HG02885 (cell line): Measurements from ENCODE around the gene CSNK1A1.

ENCODE experiments used
- ATAC-seq: cut with Tn5 transposase; IDR thresholded peaks from one replicate; pipeline ENCODE4 v1.9.1; 2021; ENCODE audit warnings: mild to moderate bottlenecking; ENCODE audit not compliant: unreplicated experiment, poor library complexity

Gene CSNK1A1

DNA sequence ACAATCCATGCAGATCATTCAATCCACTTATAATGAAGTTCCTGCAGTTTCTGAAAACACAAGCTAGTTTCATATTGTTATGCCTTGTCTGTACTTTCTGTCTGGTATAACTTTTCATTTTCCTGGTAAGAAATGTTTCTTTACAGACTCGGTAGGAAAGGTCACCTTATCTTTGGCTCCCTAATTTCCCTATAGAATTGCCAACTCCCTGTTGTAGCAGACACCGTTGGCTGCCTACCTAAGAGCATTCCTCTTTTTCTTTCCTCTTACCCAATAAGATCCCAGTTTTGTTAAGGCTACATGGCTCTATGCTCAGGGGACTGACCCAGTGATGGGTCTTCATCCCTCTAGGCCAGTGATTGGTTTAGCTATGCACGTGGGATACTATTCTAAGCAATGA is 23.9 kb upstream of the CSNK1A1 start:
- ATAC-seq = no peak

DNA sequence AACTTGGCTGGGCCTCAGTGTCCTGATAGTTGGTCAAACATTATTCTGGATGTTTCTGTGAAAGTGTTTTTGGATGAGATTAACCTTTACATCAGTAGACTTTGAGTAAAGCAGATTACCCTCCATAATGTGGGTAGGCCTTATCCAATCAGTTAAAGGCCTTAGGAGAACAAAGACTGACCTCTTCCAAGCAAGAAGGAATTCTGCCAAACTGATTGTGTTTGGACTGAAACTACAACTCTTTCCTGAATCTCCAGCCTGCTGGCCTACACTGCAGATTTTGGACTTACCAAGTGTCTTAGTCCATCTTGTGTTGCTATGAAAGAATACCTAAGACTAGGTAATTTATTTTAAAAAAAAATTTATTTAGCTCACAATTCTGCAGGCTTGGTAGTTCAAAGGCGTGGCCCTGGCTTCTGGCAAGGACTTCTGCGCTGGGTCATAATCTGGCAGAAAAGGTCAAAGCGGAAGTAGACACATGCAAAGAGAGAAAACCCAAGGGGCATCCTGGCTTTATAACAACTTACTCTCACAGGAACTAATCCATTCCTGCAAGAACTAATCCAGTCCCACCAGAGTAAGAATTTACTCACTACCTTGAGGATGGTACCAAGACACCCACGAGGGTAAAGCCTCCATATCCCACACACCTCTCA is 21.5 kb upstream of the CSNK1A1 start:
- ATAC-seq = no peak

DNA sequence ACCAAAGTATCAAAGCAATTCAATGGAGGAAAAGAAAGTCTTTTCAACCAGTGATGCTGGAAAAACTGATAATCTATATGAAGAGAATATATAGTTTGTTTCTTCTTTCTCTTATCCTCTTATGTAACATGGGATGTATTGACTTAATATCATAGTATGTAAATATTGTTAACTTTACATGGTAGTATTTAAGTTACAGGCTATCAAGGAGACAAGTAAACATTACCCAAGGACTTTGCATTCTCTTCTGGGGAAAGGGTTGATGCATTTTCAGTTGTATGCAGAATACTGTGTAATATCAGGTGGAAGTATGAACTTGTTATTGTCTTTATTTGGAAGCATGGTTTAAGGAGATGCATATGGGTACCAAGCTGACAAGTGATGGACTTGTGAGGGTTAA is 20.9 kb upstream of the CSNK1A1 start:
- ATAC-seq = no peak

DNA sequence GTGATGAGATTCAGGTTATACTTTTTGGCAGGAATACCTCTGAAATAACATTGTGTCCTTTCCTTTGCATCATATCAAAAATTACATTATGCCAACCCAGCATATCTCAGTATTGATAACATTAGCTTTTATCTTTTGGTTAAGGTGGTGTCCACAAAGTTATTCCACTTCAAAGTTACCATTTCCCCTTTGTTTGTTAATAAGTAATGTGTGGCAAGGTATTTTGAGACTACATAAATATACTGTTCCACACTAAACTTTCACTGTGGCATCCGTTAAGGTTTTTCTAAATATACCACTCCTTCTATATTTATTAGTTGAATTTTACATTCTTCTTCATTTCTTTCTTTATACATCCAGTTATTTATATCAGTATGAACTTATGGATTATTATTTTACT is 16.0 kb upstream of the CSNK1A1 start:
- no peak for ATAC-seq

DNA sequence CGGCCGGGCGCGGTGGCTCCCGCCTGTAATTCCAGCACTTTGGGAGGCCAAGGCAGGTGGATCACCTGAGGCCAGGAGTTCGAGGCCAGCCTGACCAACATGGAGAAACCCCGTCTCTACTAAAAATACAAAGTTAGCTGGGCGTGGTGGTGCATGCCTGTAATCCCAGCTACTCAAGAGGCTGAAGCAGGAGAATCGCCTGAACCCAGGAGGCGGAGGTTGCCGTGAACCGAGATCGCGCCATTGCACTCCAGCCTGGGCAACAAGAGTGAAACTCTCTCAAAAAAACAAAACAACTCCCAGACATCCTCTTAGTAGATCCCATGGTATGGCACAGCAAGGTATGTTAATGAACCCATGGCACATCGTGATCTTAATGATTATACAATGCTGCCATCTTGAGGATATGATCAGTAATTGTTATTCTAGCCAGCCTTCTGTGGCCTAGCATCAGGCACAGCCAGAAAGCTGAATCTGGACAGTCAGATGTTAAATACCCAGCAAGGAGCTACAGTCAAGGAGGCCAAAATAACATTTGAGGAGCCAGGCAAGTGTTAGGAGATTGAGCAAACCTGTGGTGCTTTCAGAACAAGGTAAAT is 13.4 kb upstream of the CSNK1A1 start:
- ATAC-seq = peak; percentile 93

DNA sequence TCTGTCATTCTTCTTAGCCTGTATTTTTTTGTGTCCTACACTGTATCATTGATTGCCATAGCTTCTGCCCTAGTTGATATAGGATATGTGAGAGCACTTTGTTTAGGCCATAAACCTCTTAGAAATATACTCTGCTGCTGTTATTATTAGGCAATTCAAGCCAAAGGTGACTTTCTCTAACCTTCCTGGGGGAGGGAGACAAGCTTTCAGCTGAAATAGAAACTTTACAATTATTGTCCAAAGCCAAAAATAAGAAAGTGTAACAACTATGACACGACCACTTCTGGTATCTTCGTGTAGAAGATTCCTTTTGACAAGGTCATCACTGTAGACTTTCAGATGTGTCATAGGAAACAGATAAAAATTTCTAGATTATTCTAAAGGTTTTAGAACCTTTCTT is 12.2 kb upstream of the CSNK1A1 start:
- ATAC-seq = no peak

DNA sequence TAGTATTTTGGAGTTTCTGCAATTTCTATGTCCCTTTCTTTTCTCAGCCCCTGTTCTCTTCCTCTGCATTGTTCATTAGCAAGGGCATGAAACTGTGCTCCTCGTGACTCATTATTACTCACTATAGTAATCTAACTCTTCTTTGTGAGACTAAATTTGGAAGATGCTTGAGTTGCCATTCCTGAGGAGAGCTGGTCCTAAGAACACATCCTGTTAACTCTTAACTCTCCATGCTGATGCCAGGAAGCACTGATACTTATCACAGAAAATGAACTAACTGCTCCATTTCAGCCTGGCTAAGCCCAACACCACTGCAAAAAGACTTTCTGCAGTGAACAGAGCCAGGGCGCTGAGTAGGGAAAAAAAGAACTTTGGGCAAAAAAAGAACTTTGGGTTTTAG is 10.6 kb upstream of the CSNK1A1 start:
- no peak for ATAC-seq

DNA sequence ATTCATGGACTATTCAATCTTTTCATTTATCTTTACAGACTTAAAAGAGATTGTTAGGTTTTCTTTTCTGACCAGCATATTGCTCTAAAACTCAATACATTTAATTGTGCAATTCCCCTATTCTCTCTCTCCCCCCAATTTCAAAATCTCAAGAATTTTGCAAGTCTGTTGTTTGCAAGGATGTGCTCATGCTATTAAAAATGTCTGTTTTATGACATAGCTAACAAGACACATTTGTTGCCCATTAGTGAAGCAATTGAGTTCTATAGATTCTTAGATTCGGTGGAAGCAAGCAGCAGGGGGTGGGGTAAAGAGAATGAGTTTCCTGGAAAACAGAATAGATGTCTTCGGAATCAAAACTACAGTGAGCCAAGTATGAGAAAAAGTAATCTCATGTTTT is 8.5 kb upstream of the CSNK1A1 start:
- no peak for ATAC-seq

DNA sequence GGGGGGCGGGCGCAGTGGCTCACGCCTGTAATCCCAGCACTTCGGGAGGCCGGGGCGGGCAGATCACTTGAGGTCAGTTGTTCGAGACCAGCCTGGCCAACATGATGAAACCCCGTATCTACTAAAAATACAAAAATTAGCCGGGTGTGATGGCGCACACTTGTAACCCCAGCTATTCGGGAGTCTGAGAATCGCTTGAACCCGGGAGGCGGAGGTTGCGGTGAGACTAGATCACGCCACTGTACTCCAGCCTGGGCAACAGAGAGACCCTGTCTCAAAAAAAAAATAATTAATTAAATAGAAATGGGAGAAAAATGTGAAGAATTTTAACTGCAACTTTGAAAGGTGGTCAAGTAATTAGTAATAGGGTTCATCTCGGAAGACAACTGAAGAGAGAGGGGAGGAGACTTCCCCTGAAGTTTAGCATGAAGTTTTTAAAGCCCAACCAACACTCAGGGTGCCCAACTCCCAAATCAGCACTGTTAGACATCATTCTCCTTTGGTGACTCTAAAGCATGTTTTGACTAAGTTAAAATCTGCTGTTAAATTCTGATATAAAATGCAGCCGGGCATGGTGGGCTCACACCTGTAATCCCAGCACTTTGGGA is 1.4 kb upstream of the CSNK1A1 start:
- no peak for ATAC-seq

DNA sequence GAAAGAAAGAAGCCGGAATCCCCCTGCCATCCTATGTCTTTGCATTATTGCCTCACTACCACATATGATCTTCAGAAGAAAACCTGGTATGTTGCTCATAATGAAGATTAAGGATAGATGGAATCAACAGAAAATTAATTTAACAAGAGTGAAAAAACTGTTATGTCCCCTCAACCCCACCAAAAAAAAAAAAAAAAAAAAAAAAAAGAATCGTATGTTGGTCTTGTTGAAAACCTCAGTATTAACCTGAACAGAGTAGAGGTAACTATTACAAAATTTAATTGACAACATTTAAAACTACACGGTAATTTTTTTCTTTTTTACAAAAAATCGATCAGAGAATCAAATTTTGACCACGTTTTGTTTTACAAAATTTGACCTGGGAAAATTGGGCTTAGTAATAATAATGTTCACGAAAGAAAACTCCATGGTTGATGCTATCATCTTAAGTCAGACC is 827 bp upstream of the CSNK1A1 start:
- ATAC-seq = no peak

DNA sequence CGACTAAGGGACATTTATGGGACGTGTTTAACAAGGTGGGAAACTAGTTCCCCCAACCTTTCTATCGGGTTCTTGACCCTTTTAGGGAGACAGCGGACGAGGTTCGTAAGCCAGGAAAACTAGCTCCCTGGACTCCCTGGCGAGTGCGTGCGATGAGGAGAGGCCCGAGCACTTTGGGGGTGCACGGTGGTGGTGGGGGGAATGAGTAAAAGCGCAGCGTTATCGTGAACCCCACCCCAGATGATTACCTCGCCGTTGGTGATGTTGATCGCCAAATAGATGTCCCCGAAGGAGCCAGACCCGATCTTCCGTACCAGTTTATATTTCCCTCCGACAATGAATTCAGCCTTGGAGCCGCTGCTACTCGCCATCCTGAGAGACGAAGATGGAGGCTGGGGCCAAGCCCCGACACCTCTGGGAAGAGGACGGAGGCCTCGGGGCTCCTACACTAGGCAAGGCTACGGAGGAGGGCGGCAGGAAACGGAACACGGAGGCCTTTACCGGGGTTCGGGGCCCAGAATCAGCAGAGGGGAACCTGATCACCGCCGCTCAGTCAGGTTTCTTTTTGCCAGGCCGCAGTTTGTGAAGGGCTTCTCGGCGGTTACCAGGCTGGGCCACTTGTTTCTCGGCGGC is 529 bp downstream of the CSNK1A1 start:
- ATAC-seq = peak; percentile 2

DNA sequence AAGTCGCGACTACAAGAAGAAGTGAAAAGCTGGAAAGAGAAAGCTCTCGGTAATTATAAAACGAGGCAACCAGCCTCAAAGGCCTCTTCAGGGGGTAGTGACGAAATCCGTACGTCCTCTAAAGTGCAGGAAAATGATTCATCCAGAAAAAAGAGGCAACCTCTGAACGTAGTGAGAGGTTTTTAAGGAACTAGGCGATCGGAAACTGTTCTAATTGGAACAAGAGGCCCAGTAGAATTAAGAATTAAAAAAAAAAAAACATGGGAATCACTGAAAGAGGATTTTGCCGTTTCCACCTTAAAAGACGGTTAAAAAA is 1.0 kb downstream of the CSNK1A1 start:
- no peak for ATAC-seq

DNA sequence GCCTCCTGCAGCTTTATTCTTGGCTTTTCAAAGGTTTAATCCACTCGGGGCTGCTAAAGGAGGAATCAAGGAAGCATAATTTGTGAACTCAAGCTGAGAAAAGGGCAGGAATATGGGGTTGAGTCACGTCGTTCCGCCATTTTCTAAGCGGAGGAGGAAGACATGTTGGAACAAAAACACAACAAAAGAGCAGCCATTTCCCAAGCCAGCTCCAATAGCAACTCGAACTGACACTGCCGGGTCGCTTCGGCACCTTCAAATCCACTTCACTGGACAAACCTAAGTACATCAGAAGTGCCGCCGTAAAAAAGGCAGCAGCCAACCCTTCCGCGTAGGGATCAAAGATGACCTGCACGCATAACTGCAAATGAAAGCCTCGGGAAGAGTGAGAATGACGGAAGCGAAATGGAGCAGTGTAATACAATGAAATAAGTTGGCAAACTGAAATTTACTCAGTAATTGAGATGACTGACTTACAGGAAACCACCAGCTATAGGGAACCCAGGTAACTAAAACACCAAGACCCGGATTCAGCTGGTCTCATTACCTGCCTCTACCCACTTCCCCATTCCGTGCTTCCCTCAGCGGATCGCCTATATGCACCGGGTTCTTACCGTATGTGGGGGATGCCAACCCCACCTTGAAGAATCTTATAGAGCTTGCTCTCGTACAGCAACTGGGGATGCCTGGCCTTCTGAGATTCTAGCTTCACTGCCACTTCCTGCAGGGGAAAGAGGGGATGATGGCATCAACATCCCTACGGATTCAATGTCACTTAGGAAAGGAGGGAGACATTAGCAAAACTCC is 1.6 kb downstream of the CSNK1A1 start:
- ATAC-seq = peak; percentile 38

DNA sequence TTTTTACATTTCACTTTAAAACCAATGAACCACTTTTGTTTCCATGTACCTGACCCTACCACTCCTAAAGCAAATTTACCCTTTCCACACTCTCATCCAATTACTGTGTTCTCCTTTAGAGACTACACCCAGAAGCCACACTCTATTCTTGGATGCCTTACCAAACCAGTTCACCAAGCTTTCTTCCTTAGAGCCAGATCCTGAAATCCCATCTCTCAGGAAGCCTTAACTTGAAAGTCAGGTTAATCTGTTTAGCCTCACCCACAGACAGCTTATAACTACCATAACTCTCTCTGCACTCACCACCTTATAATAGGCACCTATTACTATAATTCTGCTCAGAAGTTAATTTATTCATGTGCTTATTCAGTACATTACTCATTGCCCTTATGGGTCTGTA is 4.3 kb downstream of the CSNK1A1 start:
- no peak for ATAC-seq

DNA sequence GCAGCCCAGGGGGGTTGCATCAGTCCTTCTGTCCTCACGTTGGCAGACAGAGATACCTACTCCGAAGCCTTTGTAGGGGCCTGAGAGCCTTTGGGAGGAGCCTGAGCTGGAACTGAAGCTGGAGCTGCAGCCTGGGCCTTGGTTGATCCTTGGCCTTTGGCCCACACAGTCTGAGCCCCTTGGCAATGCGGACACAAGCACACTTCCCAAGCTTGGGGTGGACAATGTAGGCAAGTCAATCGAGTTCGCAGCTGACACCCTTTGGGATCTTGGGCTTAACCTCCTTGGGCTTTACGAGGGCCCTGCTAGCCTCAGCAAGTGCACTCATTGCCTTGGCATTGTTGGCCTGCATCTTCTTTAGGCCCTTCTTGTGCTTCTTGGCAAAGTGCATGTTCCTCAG is 5.9 kb downstream of the CSNK1A1 start:
- ATAC-seq = no peak

DNA sequence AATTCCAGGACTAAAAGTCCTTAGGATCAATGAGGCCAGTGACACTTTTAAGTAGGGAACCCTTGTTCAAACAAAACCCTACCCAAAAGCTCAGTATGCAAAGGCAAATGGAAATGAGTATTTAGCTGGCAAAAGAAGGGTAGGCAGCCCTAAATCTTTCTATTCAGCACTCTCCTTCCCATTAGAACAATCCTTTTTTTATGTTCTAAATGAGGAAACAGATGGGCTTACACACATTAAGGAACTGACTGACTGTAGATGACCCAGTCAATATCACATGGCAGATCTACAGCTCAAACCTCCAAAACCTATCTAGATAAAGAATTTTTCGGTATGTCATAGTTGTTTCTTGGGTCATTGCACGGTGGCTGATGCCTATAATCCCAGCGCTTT is 7.2 kb downstream of the CSNK1A1 start:
- no peak for ATAC-seq

DNA sequence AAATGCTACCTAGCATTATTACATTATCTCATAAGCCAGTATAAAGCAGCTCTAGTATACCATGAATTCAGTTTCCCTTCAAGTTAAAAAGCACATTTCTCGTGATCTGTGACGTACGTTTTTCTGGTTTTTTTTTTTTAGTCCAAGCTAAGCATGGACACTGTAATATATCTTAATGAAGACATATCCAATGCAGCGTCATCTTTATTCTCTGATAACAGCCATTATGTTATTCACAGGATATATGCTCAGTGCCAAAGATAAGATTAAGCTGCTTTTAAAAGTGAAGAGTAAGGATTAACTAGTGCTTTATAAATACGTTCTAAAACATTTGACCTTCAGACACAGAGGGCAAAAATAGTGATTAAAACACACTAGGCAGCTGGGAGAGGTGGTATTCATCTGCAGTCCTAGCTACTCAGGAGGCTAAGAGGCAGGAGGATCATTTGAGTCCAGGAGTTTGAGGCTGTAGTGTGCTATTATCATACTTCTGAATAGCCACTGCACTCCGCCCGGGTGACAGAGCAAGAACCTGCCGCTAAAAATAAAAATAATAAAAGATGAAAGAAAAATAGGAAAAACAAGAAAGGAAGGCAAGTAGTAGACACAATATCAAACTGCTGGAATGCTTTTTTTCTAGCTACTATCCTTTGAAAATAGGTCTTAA is 7.7 kb downstream of the CSNK1A1 start:
- no peak for ATAC-seq

DNA sequence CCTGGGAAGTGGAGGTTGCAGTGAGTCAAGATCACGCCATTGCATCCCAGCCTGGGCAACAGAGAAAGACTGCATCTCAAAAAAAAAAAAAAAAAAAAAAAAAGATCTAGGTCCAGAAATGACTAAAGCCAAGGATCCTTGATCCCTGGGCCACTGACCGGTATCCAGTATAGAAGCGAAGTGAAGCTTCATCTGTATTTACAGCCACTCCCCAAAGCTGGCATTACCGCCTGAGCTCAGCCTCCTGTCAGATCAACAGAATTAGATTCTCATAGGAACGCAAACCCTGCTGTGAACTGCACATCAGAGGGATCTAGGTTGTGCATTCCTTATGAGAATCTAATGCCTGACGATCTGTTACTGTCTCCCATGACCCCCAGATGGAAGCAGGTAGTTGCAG is 9.3 kb downstream of the CSNK1A1 start:
- no peak for ATAC-seq

DNA sequence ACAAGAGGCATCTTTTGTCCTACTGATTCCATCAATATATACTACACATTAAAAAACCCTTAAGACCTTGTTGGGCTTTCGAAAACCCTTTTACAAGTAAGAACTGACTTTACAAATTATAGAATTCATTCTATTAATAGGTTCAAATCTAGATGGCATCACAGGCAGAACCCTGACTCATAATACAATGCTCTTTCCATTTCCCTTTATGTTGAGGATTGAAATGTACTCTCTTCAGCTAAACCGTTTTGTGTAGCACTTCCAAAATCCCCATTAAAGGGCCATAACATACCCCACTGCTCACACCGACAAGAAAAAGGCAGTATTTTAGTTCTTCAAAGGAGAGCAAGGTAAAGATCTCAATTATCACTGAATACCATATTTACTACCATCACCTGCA is 11.2 kb downstream of the CSNK1A1 start:
- no peak for ATAC-seq

DNA sequence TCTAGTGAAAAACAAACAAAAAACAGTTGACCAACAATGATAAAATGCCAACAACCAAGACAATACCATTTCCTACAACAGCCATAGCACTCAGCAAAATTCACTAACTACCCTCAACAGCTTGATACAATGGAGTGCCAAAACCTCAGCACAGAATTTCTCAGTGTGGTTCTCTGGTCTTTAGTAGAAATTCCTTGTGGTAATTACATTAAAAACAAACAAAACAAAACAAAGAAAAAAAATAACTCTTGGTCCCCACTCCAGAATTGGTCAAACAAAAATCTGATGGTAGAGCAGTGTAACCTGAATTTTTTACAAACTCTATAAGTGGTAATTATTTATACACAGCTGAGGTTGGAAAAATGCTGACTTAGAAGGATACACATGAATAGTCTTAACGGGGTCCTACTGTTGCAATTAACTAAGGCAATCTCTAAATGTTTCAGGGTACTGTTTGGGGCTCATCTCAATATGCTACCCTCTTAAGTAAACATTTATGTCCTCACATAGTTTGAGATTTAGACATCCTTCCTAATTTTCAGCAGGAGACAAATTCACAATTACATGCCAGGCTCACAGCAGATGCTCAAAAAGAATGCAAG is 13.8 kb downstream of the CSNK1A1 start:
- no peak for ATAC-seq
